ENCODE data around the gene PTPRCAP. TPM values are rescaled to one million over a fixed set of nuclear protein-coding genes. Genes with fewer than 3 reads are reported as not detected.

PTPRCAP gene
- total and polyA plus RNA-seq, 9 of the 15 experiments (the other 6 are each of a cell fraction or from before 2014, with no cell fraction given): 0.22 to 2.0 (median 1.1) TPM; not detected in 4

DNA sequence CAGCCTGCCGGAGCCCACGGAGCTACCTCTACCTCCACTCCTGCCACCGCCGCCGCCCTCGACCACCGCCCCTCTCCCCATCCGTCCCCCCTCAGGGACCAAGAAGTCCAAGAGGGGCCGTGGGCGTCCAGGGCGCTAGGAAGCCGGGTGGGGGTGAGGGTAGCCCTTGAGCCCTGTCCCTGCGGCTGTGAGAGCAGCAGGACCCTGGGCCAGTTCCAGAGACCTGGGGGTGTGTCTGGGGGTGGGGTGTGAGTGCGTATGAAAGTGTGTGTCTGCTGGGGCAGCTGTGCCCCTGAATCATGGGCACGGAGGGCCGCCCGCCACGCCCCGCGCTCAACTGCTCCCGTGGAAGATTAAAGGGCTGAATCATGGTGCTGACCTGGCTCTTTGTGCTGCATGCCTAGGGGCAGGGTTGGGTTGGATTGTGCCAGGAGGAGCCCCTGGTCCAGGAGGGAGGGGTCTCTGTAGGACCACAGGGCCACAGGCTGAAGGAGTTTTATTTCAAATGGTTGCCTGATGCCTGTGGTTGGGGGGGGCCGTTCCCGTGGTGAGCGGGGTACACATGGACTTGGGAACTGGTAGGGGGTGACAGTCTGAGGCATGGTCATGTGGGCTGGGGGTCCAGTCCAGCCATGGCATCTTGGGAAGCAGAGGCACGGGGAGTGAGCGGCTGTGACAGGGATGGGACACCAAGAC lies 2.3 kb downstream of the PTPRCAP start:
- Histone ChIP-seq H3K9ac (ENCODE audit: insufficient read depth in 1 of 2, low read depth in 2 of 2, low read length in 2 of 2) (peak overlapping the region in 1 of 2 experiments; percentile 87; a peak in 2 of 4 replicates), H2AFZ (ENCODE audit: low read depth, low read length) (no peak overlapping the region), H3K27ac (ENCODE audit: extremely low read depth, low read depth, low read length) (peak overlapping the region; percentile 86), H3K79me2 (ENCODE audit: control insufficient read depth, insufficient read depth, low read length) (peaks cover 6% of the 10 kb centered on the region; the same call in 1 of the 3 replicates), H3K9me1 (ENCODE audit: control insufficient read depth, insufficient read depth, low read length) (peaks cover 4% of the 10 kb centered on the region), H3K4me2 (ENCODE audit: insufficient read depth, low read length) (no peak overlapping the region), H3K36me3 (ENCODE audit: control insufficient read depth, insufficient read depth, low read length) (peaks cover 88% of the 10 kb centered on the region; the same call in 2 of the 3 replicates), H3K9me3 (replicated peaks; ENCODE audit: control insufficient read depth, insufficient read depth, low read depth, low read length) (no peaks in the 10 kb centered on the region), H3K4me3 (no peak overlapping the region), H3K27me3 (ENCODE audit: control insufficient read depth in 2 of 2, insufficient read depth in 2 of 2, low read length in 2 of 2) (no peaks in the 10 kb centered on the region), H3K4me1 (replicated peaks in 1 of 2; ENCODE audit: control insufficient read depth in 2 of 2, insufficient read depth in 2 of 2, low read length in 2 of 2) (peaks cover 16 to 73% of the 10 kb centered on the region in 2 experiments), H4K20me1 (replicated peaks; ENCODE audit: control insufficient read depth, insufficient read depth, low read length) (no peaks in the 10 kb centered on the region)
- ATAC-seq (no peak), DNase-seq (ENCODE audit: extremely low read depth in 1 of 4, low spot score in 3 of 4) (no peak), FAIRE-seq (no peak)
- CTCF ChIA-PET (ENCODE audit: low intra/inter-chr PET ratio): no interaction called here
- BruUV-seq (replicated peaks): no TSS peak
- in situ Hi-C loops (cut with MboI) (no loop called here), intact Hi-C loops (cut with micrococcal nuclease) (no loop called here)
- POLR2A ChIA-PET: interaction anchor here (1.1 kb wide), 1 partner anchor 15 kb away, joined by 3 read pairs; no protein-coding TSS in a partner anchor
- WGBS (ENCODE audit: insufficient coverage, low coverage, missing lambda C conversion rate): 95% methylated on average over 15 of the region's 26 CpGs
- TF ChIP-seq, protein P1, sequence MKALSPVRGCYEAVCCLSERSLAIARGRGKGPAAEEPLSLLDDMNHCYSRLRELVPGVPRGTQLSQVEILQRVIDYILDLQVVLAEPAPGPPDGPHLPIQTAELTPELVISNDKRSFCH (CRISPR knock-in tag; IDR thresholded peaks at IDR 0.05): no peak
- TF ChIP-seq, protein P1 (tag; IDR thresholded peaks at IDR 0.05): no peak
- TF ChIP-seq ZNF77 (CRISPR knock-in tag; IDR thresholded peaks at IDR 0.05) (no peak), ZNF551 (CRISPR knock-in tag; IDR thresholded peaks at IDR 0.05) (no peak), POLR2G (IDR thresholded peaks at IDR 0.05; ENCODE audit: low read depth, low read length) (0 out of 2 replicates have a peak, but pooled peaks have one; percentile 6), FOXA3 (CRISPR knock-in tag; conservative IDR thresholded peaks at IDR 0.05 in 1 of 2, IDR thresholded peaks at IDR 0.05 in 1 of 2) (no peak), RBFOX2 (IDR thresholded peaks at IDR 0.05; ENCODE audit: low read depth, low read length) (peak; percentile 21), ASH1L (IDR thresholded peaks at IDR 0.05; ENCODE audit: borderline replicate concordance, low read depth, partially characterized antibody) (no peak), CHD2 (IDR thresholded peaks at IDR 0.05; ENCODE audit: low read depth, low read length) (no peak), RBBP5 (IDR thresholded peaks at IDR 0.05; ENCODE audit: borderline replicate concordance, insufficient read depth, low read length, poor library complexity, severe bottlenecking) (no peak), CSDE1 (IDR thresholded peaks at IDR 0.05) (no peak), ATF7 (IDR thresholded peaks at IDR 0.05) (no peak), ETV6 (IDR thresholded peaks at IDR 0.05; ENCODE audit: borderline replicate concordance in 1 of 2, low read depth in 2 of 2, low read length in 1 of 2) (no peak), ETV6 (CRISPR knock-in tag; IDR thresholded peaks at IDR 0.05; ENCODE audit: borderline replicate concordance) (no peak), ZNF263 (CRISPR knock-in tag; IDR thresholded peaks at IDR 0.05; ENCODE audit: borderline replicate concordance) (no peak), NCOA6 (IDR thresholded peaks at IDR 0.05) (no peak), ELK3 (CRISPR knock-in tag; IDR thresholded peaks at IDR 0.05) (no peak), ZNF133 (CRISPR knock-in tag; IDR thresholded peaks at IDR 0.05) (no peak), NR2F6 (CRISPR knock-in tag; IDR thresholded peaks at IDR 0.05) (no peak)
- TF ChIP-seq, protein P2, sequence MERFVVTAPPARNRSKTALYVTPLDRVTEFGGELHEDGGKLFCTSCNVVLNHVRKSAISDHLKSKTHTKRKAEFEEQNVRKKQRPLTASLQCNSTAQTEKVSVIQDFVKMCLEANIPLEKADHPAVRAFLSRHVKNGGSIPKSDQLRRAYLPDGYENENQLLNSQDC (CRISPR knock-in tag; IDR thresholded peaks at IDR 0.05): no peak
- TF ChIP-seq, protein P3, sequence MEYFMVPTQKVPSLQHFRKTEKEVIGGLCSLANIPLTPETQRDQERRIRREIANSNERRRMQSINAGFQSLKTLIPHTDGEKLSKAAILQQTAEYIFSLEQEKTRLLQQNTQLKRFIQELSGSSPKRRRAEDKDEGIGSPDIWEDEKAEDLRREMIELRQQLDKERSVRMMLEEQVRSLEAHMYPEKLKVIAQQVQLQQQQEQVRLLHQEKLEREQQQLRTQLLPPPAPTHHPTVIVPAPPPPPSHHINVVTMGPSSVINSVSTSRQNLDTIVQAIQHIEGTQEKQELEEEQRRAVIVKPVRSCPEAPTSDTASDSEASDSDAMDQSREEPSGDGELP (CRISPR knock-in tag; IDR thresholded peaks at IDR 0.05; ENCODE audit: borderline replicate concordance): 0 out of 2 replicates have a peak, but pooled peaks have one; percentile 28
